Astrocyte (in vitro differentiated cells and primary cell): ENCODE data around the gene CD37.

ENCODE experiments used
- EZH2 ChIP-seq: IDR thresholded peaks from 2 replicates; pipeline ENCODE4 v1.6.1; 2012; ENCODE audit warnings: mild to moderate bottlenecking, low read length, inconsistent platforms; ENCODE audit not compliant: insufficient read depth
- TF ChIP-seq, protein P1 (sequence below): IDR thresholded peaks from 2 replicates; pipeline ENCODE4 v1.5.1; 2011; ENCODE audit warnings: low read depth, mild to moderate bottlenecking, inconsistent platforms, low read length, moderate library complexity; ENCODE audit not compliant: insufficient read depth

DNA sequence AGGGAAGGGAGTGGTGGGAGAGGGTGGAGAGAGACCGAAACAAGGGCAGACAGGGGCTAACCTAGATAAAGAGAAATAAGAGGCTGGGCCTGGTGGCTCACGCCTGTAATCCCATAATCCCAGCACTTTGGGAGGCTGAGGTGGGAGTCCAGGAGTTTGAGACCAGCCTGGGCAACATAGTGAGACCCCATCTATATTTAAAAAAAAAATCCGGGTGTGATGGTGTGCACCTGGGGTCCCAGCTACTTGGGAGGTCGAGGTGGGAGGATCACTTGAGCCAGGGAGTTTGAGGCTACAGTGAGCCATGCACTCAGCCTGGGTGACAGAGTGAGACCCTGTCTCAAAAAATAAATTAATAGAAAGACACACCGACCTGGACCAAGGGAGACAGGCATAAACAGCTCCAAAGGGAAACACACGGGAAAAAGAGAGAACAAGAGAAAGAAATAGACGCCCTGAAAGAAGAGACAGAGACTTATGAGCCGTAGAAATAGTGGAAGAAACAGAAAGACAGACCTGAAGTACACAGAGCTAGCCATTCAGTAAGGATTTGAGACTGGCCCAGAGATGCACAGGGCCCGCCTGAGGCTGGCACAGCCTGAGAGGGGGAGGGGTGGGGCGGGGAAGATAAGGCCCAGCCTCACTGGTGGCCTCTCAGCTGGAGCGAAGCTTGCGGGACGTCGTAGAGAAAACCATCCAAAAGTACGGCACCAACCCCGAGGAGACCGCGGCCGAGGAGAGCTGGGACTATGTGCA is 2.2 kb downstream of the CD37 start:
- TF ChIP-seq, protein P1, sequence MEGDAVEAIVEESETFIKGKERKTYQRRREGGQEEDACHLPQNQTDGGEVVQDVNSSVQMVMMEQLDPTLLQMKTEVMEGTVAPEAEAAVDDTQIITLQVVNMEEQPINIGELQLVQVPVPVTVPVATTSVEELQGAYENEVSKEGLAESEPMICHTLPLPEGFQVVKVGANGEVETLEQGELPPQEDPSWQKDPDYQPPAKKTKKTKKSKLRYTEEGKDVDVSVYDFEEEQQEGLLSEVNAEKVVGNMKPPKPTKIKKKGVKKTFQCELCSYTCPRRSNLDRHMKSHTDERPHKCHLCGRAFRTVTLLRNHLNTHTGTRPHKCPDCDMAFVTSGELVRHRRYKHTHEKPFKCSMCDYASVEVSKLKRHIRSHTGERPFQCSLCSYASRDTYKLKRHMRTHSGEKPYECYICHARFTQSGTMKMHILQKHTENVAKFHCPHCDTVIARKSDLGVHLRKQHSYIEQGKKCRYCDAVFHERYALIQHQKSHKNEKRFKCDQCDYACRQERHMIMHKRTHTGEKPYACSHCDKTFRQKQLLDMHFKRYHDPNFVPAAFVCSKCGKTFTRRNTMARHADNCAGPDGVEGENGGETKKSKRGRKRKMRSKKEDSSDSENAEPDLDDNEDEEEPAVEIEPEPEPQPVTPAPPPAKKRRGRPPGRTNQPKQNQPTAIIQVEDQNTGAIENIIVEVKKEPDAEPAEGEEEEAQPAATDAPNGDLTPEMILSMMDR = no peak
- TF ChIP-seq EZH2 = no peak
